Measurements from ENCODE around the gene FYTTD1.
A peak's percentile ranks its signal among the peaks of the same experiment; 100 is the strongest.

Gene FYTTD1

GRCh38 chr3:197796087-197796486 is 46.4 kb downstream of the FYTTD1 start:
- no peak overlapping the region for H3K4me3 ChIP-seq (replicated peaks; ENCODE audit: low read depth, low read length)
- no peaks in the 10 kb centered on the region for H3K27me3 ChIP-seq (replicated peaks; ENCODE audit: control insufficient read depth, insufficient read depth, low read length)
- no peak for DNase-seq (ENCODE audit: extremely low read depth, insufficient read length)
- H3K36me3 ChIP-seq (ENCODE audit: control insufficient read depth, insufficient read depth, low read length), result no peaks in the 10 kb centered on the region
- TF ChIP-seq CTCF (IDR thresholded peaks at IDR 0.05; ENCODE audit: insufficient read depth, low read length, poor library complexity, severe bottlenecking), result no peak

GRCh38 chr3:197798863-197799262 is 49.2 kb downstream of the FYTTD1 start:
- Histone ChIP-seq H3K36me3 (ENCODE audit: control insufficient read depth, insufficient read depth, low read length) (no peaks in the 10 kb centered on the region), H3K27me3 (replicated peaks; ENCODE audit: control insufficient read depth, insufficient read depth, low read length) (no peaks in the 10 kb centered on the region), H3K4me3 (replicated peaks; ENCODE audit: low read depth, low read length) (no peak overlapping the region; the same call in 1 of the 2 replicates)
- DNase-seq (ENCODE audit: extremely low read depth, insufficient read length), result peak; percentile 35
- TF ChIP-seq CTCF (IDR thresholded peaks at IDR 0.05; ENCODE audit: insufficient read depth, low read length, poor library complexity, severe bottlenecking), result no peak

- no peaks in the 10 kb centered on the region; the same call in 1 of the 2 replicates for H3K36me3 ChIP-seq (ENCODE audit: control insufficient read depth, insufficient read depth, low read length)
- no peak for DNase-seq (ENCODE audit: extremely low read depth, insufficient read length)
- no peak for TF ChIP-seq CTCF (IDR thresholded peaks at IDR 0.05; ENCODE audit: insufficient read depth, low read length, poor library complexity, severe bottlenecking)
- no peak overlapping the region for H3K4me3 ChIP-seq (replicated peaks; ENCODE audit: low read depth, low read length)
- no peaks in the 10 kb centered on the region for H3K27me3 ChIP-seq (replicated peaks; ENCODE audit: control insufficient read depth, insufficient read depth, low read length)
These were observed 50.7 kb downstream of the FYTTD1 start for GRCh38 chr3:197800379-197800778.

GRCh38 chr3:197801891-197802778 is 52.5 kb downstream of the FYTTD1 start:
- TF ChIP-seq CTCF (IDR thresholded peaks at IDR 0.05; ENCODE audit: insufficient read depth, low read length, poor library complexity, severe bottlenecking), result peak; percentile 63
- Histone ChIP-seq H3K4me3 (replicated peaks; ENCODE audit: low read depth, low read length) (peak overlapping the region; percentile 27), H3K27me3 (replicated peaks; ENCODE audit: control insufficient read depth, insufficient read depth, low read length) (no peaks in the 10 kb centered on the region), H3K36me3 (ENCODE audit: control insufficient read depth, insufficient read depth, low read length) (no peaks in the 10 kb centered on the region; the same call in 1 of the 2 replicates)
- no peak for DNase-seq (ENCODE audit: extremely low read depth, insufficient read length)

GRCh38 chr3:197802779-197803459 is 53.2 kb downstream of the FYTTD1 start:
- DNase-seq (ENCODE audit: extremely low read depth, insufficient read length), result no peak
- H3K4me3 ChIP-seq (replicated peaks; ENCODE audit: low read depth, low read length), result no peak overlapping the region
- no peaks in the 10 kb centered on the region for H3K27me3 ChIP-seq (replicated peaks; ENCODE audit: control insufficient read depth, insufficient read depth, low read length)
- TF ChIP-seq CTCF (IDR thresholded peaks at IDR 0.05; ENCODE audit: insufficient read depth, low read length, poor library complexity, severe bottlenecking), result no peak
- no peaks in the 10 kb centered on the region; the same call in 1 of the 2 replicates for H3K36me3 ChIP-seq (ENCODE audit: control insufficient read depth, insufficient read depth, low read length)
